Stimulated activated CD4-positive, alpha-beta T cell treated with anti-CD3 and anti-CD28 coated beads, Interleukin-4, amount 100 ng/mL, for 1 hour (primary cell): ENCODE results near the gene EIF4G3.
"Not testable (repeated sequence)": the region's sequence is repeated elsewhere in the genome, so short reads cannot be mapped to it uniquely, and the experiment has no call there.

Experiments
- DNase-seq: peaks from one replicate; pipeline ENCODE4 v3.0.0-alpha.2; 2020

Gene EIF4G3

DNA sequence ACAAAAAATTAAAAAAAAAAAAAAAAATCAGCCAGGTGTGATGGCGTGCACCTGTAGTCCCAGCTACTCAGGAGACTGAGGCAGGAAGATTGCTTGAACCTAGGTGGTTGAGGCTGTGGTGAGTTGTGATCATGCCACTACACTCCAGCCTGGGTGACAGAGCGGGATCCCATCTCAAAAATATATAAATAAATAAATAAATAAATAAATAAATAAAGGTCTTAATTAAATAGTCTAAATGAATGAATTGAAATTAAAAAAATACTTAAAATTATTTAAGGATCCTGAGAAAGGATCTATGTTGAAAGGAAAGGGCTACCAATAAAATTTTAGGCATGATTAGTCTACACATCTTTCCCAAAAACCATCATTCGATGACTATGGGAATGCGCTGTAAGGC lies 322.2 kb downstream of the EIF4G3 start:
- DNase-seq, result no peak

DNA sequence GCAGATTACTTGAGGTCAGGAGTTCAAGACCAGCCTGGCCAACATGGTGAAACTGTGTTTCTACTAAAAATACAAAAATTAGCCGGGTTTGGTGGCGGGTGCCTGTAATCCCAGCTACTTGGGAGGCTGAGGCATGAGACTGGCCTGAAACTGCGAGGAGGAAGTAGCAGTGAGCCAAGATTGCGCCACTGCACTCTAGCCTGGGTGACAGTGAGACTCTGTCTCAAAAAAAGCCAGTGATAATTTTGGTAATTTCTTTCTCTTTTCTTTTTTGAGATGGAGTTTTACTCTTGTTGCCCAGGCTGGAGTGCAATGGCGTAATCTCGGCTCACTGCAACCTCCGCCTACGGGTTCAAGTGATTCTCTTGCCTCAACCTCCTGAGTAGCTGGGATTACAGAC lies 324.9 kb downstream of the EIF4G3 start:
- not testable (repeated sequence) for DNase-seq

DNA sequence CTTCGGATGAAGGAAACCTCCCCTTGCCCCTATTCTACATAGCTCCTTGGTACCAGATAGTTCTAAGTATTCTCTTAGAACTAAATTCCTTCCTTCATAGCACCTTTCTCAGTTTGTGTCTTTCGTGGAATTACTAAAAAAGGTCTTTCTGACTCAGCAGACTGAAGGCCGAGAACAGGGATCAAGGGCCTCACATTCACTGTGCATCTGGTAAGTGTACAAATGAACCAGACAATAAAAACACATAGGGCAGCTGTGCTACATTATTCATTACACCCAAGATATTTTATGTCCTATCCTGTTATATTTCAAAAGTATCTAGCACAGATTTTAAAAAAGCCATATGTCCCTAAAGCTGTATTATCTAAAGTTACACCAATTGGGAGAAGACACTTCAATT lies 326.7 kb downstream of the EIF4G3 start:
- DNase-seq, result no peak

DNA sequence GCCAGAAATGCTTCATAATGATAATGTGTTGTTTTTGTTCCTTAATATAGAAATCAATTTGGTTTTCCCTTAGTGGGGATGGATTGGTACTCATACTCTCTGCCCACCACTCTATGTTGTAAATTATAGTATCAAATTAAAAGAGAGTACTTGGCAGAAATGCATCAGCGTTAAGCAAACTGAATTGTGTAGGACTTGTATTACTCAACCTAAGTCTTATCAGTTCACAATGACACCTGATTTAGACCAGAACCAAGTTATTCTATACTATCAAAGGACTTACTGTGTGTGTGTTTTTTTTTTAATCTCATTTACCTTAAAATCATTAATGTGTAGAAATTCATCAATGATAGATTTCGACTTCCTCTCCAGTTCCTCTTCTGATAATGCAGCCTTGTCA lies 327.6 kb downstream of the EIF4G3 start:
- DNase-seq, result no peak

DNA sequence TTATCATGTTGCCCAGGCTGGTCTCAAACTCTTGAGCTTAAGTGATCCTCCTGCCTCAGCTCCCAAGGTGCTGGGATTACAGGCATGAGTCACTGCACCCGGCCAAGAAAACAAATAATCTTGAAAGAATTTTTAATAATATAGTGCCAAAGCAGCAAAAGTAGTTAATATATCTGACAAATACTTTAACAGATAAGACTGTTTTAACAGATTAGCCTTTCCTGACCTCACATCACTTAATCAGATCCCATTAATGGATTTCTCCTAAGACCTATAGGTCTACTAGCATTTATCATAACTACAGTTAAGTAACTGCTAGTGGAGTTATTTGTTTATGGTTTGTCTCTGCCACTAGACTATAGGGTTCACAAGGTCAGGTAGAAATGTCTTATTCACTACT lies 328.5 kb downstream of the EIF4G3 start:
- no peak for DNase-seq

DNA sequence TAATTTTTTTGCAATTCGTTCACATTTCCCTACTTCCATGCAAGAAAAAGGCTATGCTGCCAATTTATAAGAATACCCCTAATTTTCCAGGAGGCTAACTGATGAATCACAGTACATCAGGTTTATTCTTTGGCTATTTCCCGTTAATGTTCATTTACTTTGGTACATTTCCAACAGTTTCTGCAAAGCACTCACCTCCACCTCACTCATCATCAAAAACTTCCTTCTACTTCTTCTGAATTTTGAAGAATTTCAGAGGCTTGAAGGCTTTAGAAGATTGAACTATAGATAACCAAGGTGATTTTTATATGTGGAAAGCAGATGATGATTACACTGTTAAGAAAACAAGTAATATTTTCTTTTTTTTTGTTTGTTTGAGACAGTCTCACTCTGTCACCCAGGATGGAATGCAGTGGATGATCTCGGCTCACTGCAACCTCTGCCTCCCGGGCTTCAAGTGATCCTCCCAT lies 329.1 kb downstream of the EIF4G3 start:
- DNase-seq, result no peak

DNA sequence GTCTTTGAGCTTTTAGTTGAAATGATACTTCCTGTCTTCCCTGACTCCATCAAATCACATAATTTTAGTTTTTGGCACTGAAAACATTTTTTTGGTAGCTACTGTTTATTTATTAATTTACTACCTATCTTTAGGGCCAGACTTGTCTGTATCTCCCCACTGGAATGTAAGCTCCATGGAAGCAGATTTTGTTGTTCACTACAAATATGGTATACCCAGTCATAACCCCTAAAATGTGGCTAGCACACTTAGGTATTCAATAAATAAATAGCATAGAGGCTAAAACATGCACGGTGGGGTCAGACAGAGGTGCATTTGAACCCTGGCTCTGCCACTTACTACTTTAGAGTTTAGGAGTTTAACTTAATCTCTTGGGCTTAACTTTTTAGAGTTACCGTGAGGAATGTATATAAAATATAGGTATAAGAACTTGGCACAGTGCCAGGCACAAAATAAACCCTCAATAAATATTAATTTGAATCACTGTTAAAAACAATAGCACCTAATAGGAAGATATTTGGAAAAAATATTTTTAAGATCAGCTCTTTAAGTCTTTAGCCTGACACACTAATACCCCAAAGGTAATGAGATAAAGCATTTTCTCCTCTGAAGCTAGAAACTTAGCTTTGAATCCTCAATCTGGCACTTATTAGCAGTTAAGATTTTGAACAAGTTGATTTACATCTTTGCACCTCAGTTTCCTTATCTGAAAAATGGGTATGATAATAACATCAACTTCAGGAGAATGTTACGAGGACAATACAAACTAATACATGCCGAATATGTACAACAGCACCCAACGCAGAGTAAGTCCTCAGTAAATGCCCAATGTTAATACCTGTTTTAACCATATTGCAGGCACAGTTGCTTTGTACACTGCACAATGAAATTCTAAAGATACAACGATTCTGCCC lies 330.0 kb downstream of the EIF4G3 start:
- DNase-seq, result no peak

DNA sequence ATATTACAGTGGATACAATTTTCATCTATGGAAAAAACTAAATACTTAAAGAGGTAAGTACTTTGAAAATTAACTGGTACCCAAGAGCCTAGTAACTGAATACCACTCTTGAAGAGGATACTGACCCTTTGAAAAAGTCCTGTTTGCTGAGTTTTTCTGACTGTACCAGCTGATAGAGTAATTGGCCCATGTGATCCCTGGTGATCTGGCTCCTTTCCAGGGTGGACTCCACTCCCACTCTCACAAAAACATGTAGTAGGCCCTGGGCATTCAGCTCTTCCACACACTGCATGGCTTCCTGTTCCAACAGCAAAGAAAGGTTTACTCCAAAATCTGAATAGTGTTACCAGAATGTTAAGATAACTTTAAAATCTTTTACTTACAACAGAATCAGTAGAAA lies 336.0 kb downstream of the EIF4G3 start:
- DNase-seq, result no peak

DNA sequence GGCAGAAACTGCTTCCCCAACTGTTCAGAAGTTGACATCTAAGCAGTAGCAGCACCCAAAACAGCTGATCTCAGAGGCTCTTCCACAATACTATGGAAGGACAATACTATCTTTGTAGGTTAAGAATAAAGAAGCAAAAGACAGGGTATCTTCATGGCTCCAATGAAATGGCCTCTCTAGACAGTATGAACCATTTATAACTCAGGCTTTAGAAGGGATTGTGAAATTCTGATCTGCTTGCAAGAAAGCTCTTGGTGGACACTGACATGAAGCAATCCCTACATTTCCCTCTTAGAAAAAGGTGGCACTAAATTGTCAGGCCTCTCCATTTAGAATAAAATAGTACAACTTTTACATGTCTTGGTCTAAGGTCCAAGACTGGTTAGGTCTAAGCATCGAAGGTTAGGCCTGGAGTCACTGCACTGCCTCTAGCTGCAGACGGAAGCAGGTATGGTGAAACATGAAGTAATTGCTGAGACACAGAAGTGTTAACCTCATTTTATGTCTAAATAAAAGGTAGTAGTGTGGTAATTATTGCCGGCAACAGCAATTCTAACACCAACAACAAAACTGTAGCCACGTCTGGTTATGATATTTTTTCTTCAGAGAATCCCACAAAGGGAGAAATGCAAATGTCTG lies 339.0 kb downstream of the EIF4G3 start:
- DNase-seq, result no peak

DNA sequence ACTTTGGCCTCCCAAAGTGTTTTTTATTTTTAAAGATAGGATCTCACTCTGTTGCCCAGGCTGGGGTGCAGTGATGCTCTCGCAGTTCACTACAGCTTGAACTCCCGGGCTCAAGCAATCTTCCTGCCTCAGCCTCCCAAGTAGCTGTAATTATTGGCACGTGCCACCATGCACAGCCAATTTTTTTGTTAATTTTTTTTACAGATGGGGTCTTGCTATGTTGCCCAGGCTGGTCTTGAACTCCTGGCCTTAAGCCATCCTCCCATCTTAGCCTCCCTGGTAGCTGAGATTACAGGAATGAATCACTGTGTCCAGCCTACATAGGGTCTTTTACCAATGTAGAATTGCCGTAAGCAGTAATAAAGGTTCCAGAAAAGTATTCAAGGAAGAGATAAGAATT lies 340.5 kb downstream of the EIF4G3 start:
- DNase-seq, result no peak

DNA sequence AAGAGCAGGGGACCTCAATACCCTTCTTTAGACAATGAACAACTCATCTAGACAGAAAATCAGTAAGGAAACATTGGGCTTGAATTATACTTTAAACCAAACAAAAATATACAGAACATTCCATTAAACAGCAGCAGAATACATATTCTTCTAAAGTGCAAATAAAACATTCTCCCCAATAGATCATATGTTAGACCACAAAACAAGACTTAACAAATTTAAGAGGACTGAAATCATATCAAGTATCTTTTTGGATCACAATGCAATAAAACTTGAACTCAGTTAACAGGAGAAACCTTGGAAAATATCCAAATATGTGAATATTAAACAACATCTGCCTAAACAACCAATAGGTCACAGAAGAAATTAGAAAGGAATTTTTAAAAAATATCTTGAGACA lies 341.9 kb downstream of the EIF4G3 start:
- DNase-seq, result no peak

DNA sequence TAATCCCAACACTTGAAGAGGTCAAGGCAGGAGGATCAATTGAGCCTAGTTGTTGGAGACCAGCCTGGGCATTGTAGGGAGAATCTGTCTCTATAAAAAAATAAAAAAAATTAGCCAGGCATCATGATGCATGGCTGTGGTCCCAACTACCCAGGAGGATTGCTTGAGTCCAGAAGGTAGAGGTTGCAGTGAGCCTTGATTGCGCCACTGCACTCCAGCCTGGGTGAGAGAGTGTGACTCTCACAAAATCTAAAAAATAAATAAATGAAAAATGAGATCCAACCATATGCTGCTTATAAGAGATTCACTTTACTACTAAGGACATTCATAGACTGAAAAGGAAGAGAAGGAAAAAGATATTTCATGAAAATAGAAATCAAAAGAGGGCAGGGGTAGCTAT lies 342.5 kb downstream of the EIF4G3 start:
- no peak for DNase-seq

DNA sequence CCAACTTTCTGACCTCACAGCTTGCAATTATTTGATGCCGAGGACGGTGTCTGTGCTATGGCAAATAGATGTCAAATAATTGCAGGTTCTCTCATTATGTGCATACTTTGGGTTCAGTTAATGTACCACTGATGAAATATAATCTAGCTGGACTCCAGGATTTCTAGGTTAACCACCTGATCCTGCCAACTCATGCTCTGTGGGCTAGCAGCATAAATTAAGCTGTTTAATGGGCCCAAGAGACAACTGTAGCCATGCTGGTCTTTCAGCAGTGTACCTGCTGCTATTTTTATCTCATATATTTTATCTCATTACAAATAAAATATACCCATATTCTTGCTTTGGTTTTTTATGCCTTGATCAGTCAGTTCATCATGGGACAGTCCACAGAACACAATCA lies 346.3 kb downstream of the EIF4G3 start:
- no peak for DNase-seq

DNA sequence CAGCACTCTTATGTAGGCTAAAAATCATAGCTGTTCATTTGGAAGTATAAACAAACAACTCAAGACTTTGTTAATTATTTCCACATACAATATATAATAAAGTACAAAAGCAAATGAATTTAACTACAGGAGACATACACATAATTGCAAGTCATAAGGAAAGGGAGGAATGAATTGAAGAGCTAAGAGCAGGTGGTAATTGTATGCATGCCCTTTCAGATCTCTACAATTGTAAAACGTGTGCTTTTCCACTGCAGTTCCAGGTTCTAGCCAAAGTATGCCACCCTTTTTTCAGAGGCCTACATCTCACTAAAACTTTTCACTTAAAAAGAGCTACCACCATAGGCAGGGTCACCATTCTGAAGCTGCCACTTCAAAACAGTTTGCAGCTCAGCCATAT lies 346.8 kb downstream of the EIF4G3 start:
- no peak for DNase-seq

DNA sequence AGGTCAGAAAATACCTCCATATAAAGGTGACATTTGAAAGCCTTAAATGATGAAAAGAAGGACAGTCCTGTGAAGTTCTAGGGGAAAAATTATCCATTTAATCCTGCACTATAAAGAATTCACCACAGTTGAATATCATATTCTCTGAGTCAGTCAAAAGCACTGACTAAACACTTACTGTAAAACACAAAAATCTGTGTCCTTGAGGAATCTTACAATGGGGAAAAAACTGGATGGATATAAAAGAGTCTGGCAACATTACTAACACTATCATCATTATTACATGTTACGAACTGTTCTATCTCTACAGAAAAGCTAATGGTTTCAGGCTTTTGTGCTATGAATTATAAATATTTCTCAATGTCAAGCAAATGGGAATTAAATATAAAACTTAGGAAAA lies 347.2 kb downstream of the EIF4G3 start:
- no peak for DNase-seq

DNA sequence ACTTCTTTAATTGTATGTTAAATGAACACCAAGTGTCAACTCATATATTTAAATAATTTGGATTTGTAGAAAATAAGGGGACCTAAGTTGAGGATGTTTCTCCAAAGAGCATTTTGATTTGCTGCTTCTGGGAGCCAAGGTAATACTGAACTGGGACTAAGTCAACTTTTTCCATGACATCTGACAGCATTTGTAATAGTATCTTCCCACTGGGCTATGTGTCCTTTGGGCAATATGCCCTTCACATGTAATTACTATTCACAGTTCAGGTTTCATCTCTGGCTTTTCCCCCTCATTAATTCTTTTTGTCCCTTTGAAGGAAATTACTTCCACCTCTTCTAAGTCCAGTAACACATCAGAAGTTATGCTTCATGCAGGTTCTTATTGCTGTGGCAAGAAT lies 352.9 kb downstream of the EIF4G3 start:
- no peak for DNase-seq

DNA sequence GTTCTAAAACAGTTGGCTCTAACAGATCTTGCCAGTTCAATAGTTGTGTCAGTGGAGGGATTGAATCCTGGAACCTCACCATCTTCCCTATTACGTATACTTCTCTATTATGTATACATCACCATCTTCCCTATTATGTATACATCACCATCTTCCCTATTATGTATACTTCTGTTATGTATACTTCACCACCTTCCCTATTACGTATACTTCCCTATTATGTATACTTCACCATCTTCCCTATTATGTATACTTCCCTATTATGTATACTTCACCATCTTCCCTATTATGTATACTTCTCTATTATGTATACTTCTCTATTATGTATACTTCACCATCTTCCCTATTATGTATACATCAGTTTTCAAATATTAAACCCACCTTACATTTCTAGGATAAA lies 355.2 kb downstream of the EIF4G3 start:
- no peak for DNase-seq

DNA sequence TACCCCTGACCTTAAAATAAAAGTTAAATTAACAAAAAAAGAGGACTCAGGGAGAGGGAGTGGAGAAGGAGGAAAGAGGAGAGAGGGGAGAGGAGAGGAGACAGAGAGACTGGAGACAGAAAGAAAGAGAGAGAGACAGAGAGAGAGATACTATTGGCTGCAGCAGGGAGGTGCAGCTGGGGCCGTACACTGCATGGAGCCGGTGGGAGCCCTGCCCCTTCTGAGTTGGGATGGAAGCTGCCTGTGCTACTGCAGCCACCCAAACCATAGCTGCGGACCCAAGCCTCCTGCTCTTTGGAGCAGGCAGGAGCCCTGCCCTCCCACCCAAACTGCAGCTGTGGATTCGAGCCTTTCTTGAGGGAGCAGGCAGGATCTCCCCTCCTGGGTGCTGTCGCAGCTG lies 356.9 kb downstream of the EIF4G3 start:
- no peak for DNase-seq

DNA sequence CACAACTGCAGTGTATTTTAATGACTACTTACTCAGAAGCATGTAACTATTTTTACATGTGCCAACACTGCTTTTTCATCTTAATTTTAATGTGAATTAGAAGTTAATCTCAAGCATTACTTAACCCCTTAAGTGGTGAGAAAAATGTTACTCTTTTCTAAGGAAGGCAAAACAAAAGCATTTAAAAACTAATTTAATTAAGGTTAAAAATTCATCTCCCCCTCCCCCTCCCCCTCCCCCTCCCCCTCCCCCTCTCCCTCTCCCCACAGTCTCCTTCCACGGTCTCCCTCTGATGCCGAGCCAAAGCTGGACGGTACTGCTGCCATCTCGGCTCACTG lies 362.2 kb downstream of the EIF4G3 start:
- DNase-seq, result no peak

DNA sequence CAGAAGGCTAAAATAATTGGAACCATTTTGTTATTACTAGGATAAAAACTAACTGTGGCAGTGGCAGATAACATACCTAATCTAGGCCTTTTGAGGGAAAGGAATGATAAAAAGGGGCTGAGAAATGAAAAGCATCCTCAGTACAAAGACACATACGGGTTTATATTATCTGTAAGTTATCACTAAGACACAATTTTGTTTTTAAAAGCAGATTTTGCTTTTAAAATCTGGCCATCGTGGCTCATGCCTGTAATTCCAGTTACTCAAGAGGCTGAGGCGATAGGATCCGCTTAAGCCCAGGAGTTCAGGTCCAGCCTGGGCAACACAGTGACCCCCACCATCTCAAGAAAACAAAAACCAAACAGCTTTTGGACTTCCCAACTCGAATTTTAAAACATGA lies 364.8 kb downstream of the EIF4G3 start:
- no peak for DNase-seq

DNA sequence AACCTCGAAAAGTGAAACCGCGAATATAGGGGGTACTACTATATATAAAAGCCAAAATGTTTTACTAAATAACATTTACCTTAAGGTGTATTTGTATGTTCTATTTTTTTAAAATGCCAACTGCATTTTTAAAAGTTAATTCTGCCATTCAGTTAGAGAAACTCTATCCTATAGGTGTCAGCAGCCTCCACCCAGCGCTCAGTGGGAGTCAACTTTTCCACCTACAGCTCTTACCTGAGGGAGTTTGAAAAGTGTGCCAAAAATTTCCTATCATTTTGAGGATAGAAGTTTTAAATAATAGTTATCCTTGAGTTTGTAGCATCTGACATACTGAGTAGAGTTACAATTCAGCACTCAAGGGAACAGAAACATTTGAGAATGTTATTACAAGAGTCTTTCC lies 383.5 kb downstream of the EIF4G3 start:
- no peak for DNase-seq

DNA sequence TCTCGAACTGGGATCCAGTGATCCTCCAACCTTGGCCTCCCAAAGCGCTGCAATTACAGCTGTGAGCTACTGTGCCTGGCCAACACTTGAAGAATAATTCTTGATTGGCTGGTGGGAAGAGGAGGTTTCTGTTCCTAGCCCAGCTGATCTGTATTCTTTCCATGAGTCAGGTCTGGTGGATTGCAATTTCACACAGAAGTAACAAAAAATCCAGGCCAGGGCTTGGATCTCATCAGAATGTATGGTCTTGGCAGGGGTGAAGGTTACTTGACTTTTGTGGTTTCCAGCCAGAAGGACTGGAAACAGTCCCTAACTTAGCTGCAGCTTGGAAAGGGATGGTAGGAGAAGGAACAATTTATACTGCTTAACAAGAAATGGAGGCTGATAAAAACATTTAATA lies 384.5 kb downstream of the EIF4G3 start:
- DNase-seq, result no peak

DNA sequence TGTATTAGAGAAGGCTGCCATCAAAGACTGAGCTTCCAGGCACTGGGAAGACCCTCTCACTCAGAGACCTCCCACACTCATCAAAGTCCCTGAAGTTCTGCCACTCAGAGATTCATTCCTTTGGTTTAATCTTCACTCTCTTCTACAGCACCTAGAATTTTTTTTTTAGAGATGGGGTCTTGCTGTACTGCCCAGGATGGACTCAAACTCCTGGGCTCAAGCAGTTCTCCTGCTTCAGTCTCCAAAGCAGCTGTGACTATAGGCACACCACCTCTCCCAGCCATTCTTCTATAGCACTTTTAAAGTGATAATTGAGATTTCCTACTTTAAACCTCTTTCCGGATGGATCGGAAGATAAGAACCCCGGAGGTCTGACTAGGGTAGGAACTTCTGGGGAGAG lies 385.9 kb downstream of the EIF4G3 start:
- DNase-seq, result no peak

DNA sequence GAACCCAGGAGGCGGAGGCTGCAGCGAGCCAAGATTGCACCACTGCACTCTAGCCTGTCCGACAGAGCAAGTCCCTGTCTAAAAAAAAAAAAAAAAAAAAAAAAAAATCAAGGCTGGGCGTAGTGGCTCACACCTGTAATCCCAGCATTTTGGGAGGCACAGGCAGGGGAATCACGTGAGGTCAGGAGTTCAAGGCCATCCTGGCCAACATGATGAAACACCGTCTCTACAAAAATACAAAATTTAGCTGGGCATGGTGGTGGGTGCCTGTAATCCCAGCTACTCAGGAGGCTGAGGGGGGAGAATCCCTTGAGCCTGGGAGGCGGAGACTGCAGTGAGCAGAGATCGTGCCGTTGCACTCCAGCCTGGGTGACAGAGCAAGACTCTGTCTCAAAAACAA lies 387.1 kb downstream of the EIF4G3 start:
- not testable (repeated sequence) for DNase-seq
